Stimulated activated CD8-positive, alpha-beta memory T cell treated with anti-CD3 and anti-CD28 coated beads, Interleukin-4, amount 100 ng/mL, for 24 hours (primary cell): ENCODE results near the gene COL4A4.

Experiments used
- DNase-seq: peaks from one replicate; pipeline ENCODE4 v3.0.0-alpha.2; 2020; ENCODE audit warnings: low read depth

COL4A4 gene

GRCh38 chr2:227030789-227031188 lies 133.2 kb downstream of the COL4A4 start:
- no peak for DNase-seq

DNA sequence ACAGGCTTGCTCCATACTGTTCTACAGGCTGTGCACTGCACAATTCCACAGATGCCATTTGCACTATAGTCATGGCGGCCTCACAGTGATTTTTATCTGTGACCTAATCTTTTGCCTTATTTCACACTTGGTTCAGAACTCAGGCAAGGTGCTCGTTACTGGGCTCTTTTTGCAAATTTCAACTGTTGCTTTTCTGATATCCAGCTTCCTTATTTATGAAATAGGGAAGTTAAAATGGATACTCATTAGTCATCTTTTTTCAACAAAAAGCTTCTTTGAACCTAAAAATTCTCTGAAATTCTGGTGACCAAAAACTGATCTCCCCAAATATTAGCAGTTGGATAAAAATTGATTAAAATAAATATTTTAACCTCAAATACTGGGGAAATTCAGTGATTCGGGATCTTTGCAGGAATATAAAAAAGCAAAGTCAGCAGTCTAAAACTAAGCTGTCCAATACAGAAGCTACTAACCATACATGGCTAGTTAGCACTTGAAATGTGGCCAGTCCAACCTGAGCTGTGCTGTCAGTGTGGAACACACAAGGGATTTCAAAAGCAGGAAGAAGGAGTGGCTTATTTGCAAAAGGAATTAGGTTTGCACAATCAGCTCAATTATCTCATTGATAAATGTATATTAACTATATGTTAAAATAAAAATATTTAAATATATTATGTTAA lies 134.4 kb downstream of the COL4A4 start:
- no peak for DNase-seq

- DNase-seq: no peak
These were observed 138.5 kb downstream of the COL4A4 start for GRCh38 chr2:227025510-227025909.

GRCh38 chr2:227022608-227023007 lies 141.4 kb downstream of the COL4A4 start:
- DNase-seq: no peak

GRCh38 chr2:227020416-227020815 lies 143.6 kb downstream of the COL4A4 start:
- no peak for DNase-seq

GRCh38 chr2:227016894-227017293 lies 147.1 kb downstream of the COL4A4 start:
- DNase-seq: no peak

GRCh38 chr2:227013881-227014280 lies 150.1 kb downstream of the COL4A4 start:
- no peak for DNase-seq

GRCh38 chr2:227013330-227013729 lies 150.7 kb downstream of the COL4A4 start:
- no peak for DNase-seq

- no peak for DNase-seq
These were observed 153.6 kb downstream of the COL4A4 start for GRCh38 chr2:227010433-227010832.

- no peak for DNase-seq
These were observed 156.1 kb downstream of the COL4A4 start for GRCh38 chr2:227007940-227008339.

- no peak for DNase-seq
These were observed 156.9 kb downstream of the COL4A4 start for GRCh38 chr2:227007148-227007547.

- no peak for DNase-seq
These were observed 157.7 kb downstream of the COL4A4 start for GRCh38 chr2:227006189-227006897.

- DNase-seq: no peak
These were observed 159.5 kb downstream of the COL4A4 start for GRCh38 chr2:227004482-227004881.

- DNase-seq: no peak
These were observed 163.9 kb downstream of the COL4A4 start for GRCh38 chr2:227000123-227000522.

DNA sequence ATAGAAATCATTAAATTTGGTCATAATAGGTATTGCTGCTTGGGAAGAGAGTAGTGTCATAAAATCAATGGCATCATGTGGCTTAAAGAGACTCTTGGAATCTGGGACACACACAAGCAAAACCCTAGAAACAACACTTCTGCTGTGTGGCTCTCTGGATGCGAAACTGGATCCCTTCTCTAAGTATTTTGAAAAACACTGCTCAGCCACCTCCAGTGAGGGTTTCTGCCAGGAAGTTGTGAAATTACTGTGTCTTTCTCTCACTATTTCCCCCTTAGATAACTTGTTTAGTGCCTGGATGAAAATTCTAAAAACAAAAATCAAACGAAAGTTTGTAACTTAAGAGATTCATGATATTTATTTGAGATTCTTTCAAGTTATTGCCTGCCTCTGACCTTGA lies 164.3 kb downstream of the COL4A4 start:
- no peak for DNase-seq

- no peak for DNase-seq
These were observed 168.4 kb downstream of the COL4A4 start for GRCh38 chr2:226995625-226996041.

DNA sequence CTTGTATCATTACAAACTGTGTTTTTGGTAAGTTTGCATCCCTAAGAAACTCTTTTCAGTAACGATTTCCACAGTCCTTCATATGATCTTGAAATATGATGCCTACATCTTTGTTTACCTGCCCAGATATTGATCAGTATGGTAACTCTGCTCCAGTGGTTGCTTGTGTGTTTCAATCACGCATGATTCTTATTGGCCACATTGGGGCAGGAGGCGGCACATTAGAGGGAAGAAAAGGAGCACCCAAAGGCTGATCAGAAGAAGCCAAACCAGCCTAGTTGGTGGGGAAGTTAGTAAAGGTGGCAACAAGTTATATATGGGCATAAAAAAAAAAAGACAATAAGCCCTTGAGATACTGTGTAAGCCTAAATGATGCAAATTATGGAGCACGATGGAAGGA lies 169.2 kb downstream of the COL4A4 start:
- DNase-seq: no peak

GRCh38 chr2:226993171-226993570 lies 170.8 kb downstream of the COL4A4 start:
- no peak for DNase-seq

- no peak for DNase-seq
These were observed 172.3 kb downstream of the COL4A4 start for GRCh38 chr2:226991663-226992062.

GRCh38 chr2:226985583-226985946 lies 178.4 kb downstream of the COL4A4 start:
- no peak for DNase-seq

DNA sequence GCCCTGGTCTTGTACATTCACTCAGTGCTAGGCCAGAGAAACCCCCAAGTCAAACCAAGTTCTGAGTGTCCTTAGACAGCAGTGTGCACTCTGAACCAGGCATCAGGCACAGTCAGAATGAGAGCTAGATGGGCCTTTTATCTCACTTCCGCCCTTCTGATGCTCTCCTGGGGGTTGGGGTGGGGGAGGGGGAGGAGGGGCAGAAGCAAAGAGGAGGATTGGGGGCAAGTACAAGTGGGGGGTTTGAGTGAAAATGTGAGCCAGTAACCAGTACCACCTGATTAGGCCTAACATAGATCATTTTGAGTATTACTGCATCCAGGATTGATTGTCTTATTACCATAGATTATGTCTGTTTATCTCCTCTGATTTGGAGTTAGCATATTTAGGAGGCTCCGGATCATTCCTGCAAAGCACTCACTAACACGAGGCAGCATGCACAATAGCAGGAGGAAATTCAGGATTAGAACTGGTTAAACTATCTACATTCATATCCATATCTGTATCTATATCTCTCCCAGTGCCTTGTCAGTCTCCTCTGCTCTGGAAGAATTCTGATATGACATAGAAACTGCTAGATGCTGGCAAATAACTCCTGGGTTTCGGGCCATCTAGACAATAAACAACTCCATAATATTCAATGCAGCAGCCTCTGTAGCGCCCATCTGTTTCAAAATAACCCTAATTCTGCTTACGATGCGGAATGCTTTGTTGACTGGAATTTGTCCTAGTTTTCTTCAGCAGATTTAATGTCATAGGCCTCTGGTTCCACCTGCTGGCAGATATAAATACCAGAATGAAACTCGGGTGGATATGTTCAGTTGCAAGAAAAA lies 179.0 kb downstream of the COL4A4 start:
- DNase-seq: no peak

- DNase-seq: no peak
These were observed 179.9 kb downstream of the COL4A4 start for GRCh38 chr2:226983895-226984749.
